ENCODE results near the gene IDH3G. TPM values are rescaled to one million over a fixed set of nuclear protein-coding genes. Genes with fewer than 3 reads are reported as not detected.

IDH3G gene
- total and polyA plus RNA-seq, 2 experiments from 2014 or later: 41.4 to 49.0 TPM

DNA sequence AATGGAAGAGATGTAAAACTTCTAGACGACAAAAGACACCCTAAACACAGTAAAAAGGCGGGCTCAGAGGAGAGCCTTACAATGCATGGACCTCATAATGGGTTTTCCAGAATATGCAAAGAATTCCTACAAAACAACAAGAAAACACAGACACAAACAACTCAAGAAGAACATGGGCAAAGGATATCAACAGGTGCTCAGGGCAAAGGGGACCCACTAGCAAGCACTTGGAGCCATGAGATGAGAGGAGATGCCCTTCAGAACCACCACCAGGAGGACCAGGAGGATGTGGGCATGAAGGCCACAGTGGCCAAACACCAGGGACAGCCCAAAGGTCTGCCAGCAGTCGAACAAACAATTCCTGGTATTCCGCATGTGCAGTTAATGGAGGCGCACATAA lies 19.0 kb upstream of the IDH3G start:
- DNase-seq (ENCODE audit: low spot score): no peak
- no peak overlapping the region for H2AFZ ChIP-seq
- H3K4me1 Mint-ChIP-seq: peaks cover 55% of the 10 kb centered on the region
- H3K36me3 Mint-ChIP-seq (ENCODE audit: low read depth): peaks cover 21% of the 10 kb centered on the region; the same call in 2 of the 3 replicates
- no peaks in the 10 kb centered on the region for H3F3A ChIP-seq (replicated peaks; ENCODE audit: low read depth)
- no peak for ATAC-seq
- no peaks in the 10 kb centered on the region for H3K27me3 ChIP-seq (ENCODE audit: insufficient read depth)
- H3K9me2 ChIP-seq (ENCODE audit: insufficient read depth): no peaks in the 10 kb centered on the region
- no peak overlapping the region; the same call in 1 of the 2 replicates for H3K27ac ChIP-seq (ENCODE audit: low read depth)
- TF ChIP-seq, protein P1, sequence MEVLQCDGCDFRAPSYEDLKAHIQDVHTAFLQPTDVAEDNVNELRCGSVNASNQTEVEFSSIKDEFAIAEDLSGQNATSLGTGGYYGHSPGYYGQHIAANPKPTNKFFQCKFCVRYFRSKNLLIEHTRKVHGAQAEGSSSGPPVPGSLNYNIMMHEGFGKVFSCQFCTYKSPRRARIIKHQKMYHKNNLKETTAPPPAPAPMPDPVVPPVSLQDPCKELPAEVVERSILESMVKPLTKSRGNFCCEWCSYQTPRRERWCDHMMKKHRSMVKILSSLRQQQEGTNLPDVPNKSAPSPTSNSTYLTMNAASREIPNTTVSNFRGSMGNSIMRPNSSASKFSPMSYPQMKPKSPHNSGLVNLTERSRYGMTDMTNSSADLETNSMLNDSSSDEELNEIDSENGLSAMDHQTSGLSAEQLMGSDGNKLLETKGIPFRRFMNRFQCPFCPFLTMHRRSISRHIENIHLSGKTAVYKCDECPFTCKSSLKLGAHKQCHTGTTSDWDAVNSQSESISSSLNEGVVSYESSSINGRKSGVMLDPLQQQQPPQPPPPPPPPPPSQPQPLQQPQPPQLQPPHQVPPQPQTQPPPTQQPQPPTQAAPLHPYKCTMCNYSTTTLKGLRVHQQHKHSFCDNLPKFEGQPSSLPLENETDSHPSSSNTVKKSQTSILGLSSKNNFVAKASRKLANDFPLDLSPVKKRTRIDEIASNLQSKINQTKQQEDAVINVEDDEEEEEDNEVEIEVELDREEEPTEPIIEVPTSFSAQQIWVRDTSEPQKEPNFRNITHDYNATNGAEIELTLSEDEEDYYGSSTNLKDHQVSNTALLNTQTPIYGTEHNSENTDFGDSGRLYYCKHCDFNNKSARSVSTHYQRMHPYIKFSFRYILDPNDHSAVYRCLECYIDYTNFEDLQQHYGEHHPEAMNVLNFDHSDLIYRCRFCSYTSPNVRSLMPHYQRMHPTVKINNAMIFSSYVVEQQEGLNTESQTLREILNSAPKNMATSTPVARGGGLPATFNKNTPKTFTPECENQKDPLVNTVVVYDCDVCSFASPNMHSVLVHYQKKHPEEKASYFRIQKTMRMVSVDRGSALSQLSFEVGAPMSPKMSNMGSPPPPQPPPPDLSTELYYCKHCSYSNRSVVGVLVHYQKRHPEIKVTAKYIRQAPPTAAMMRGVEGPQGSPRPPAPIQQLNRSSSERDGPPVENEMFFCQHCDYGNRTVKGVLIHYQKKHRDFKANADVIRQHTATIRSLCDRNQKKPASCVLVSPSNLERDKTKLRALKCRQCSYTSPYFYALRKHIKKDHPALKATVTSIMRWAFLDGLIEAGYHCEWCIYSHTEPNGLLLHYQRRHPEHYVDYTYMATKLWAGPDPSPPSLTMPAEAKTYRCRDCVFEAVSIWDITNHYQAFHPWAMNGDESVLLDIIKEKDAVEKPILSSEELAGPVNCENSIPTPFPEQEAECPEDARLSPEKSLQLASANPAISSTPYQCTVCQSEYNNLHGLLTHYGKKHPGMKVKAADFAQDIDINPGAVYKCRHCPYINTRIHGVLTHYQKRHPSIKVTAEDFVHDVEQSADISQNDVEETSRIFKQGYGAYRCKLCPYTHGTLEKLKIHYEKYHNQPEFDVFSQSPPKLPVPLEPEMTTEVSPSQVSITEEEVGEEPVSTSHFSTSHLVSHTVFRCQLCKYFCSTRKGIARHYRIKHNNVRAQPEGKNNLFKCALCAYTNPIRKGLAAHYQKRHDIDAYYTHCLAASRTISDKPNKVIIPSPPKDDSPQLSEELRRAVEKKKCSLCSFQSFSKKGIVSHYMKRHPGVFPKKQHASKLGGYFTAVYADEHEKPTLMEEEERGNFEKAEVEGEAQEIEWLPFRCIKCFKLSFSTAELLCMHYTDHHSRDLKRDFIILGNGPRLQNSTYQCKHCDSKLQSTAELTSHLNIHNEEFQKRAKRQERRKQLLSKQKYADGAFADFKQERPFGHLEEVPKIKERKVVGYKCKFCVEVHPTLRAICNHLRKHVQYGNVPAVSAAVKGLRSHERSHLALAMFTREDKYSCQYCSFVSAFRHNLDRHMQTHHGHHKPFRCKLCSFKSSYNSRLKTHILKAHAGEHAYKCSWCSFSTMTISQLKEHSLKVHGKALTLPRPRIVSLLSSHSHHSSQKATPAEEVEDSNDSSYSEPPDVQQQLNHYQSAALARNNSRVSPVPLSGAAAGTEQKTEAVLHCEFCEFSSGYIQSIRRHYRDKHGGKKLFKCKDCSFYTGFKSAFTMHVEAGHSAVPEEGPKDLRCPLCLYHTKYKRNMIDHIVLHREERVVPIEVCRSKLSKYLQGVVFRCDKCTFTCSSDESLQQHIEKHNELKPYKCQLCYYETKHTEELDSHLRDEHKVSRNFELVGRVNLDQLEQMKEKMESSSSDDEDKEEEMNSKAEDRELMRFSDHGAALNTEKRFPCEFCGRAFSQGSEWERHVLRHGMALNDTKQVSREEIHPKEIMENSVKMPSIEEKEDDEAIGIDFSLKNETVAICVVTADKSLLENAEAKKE (CRISPR knock-in tag; IDR thresholded peaks at IDR 0.05): no peak
- H3K4me3 ChIP-seq: no peak overlapping the region
- peaks cover 96% of the 10 kb centered on the region for H3K79me2 ChIP-seq (replicated peaks; ENCODE audit: insufficient read depth)
- H3K4me2 ChIP-seq: no peak overlapping the region
- peaks cover 7% of the 10 kb centered on the region for H3K27me3 Mint-ChIP-seq (ENCODE audit: insufficient read depth, low read depth, poor library complexity)
- no peak overlapping the region; the same call in 2 of the 3 replicates for H3K4me3 Mint-ChIP-seq
- H3K9me3 Mint-ChIP-seq: no peaks in the 10 kb centered on the region
- H3K27ac Mint-ChIP-seq: no peak overlapping the region
- H4K20me1 ChIP-seq (replicated peaks; ENCODE audit: insufficient read depth): peaks cover 10% of the 10 kb centered on the region
- no peaks in the 10 kb centered on the region for H3K36me3 ChIP-seq (ENCODE audit: insufficient read depth)
- peaks cover 28% of the 10 kb centered on the region for H3K4me1 ChIP-seq (ENCODE audit: insufficient read depth)

- no peaks in the 10 kb centered on the region for H3F3A ChIP-seq (replicated peaks; ENCODE audit: low read depth)
- no peak overlapping the region for H3K27ac ChIP-seq (ENCODE audit: low read depth)
- H2AFZ ChIP-seq: no peak overlapping the region
- peaks cover 88% of the 10 kb centered on the region for H3K79me2 ChIP-seq (replicated peaks; ENCODE audit: insufficient read depth)
- peaks cover 18% of the 10 kb centered on the region; the same call in 2 of the 3 replicates for H3K36me3 Mint-ChIP-seq (ENCODE audit: low read depth)
- no peak overlapping the region for H3K4me3 Mint-ChIP-seq
- no peaks in the 10 kb centered on the region for H3K27me3 ChIP-seq (ENCODE audit: insufficient read depth)
- H3K4me3 ChIP-seq: no peak overlapping the region
- no peak overlapping the region for H3K27ac Mint-ChIP-seq
- H3K4me1 ChIP-seq (ENCODE audit: insufficient read depth): peaks cover 20% of the 10 kb centered on the region
- no peaks in the 10 kb centered on the region for H3K9me3 Mint-ChIP-seq
- no peaks in the 10 kb centered on the region for H3K36me3 ChIP-seq (ENCODE audit: insufficient read depth)
- H3K27me3 Mint-ChIP-seq (ENCODE audit: insufficient read depth, low read depth, poor library complexity): peaks cover 10% of the 10 kb centered on the region
- peaks cover 53% of the 10 kb centered on the region for H3K4me1 Mint-ChIP-seq
- H3K9me2 ChIP-seq (ENCODE audit: insufficient read depth): no peaks in the 10 kb centered on the region
- no peak for DNase-seq (ENCODE audit: low spot score)
- H3K4me2 ChIP-seq: no peak overlapping the region
- peaks cover 3% of the 10 kb centered on the region for H4K20me1 ChIP-seq (replicated peaks; ENCODE audit: insufficient read depth)
- ATAC-seq: peak; percentile 39
- TF ChIP-seq CREB1 (CRISPR knock-in tag; IDR thresholded peaks at IDR 0.05; ENCODE audit: low read depth): no peak
- no peak for TF ChIP-seq NANOG (IDR thresholded peaks at IDR 0.05; ENCODE audit: borderline replicate concordance)
- no peak for TF ChIP-seq ETS1 (IDR thresholded peaks at IDR 0.05)
- TF ChIP-seq EZH2 (IDR thresholded peaks at IDR 0.05; ENCODE audit: low read depth, unreplicated experiment): no peak
- TF ChIP-seq, protein P1 (CRISPR knock-in tag; IDR thresholded peaks at IDR 0.05): no peak
Measured at GRCh38 chrX:153812220-153812619, 18.0 kb upstream of the IDH3G start.
